SKM-1 treated with dmso at 0.1 percent for 144 hours (cell line): ENCODE data around the gene DRD4.
A peak's percentile ranks its signal among the peaks of the same experiment; 100 is the strongest.

Source experiments
- DNase-seq: peaks from one replicate; lab custom pipeline; 2025; ENCODE audit not compliant: unreplicated experiment; lab: John Stamatoyannopoulos, UW

Gene DRD4

DNA sequence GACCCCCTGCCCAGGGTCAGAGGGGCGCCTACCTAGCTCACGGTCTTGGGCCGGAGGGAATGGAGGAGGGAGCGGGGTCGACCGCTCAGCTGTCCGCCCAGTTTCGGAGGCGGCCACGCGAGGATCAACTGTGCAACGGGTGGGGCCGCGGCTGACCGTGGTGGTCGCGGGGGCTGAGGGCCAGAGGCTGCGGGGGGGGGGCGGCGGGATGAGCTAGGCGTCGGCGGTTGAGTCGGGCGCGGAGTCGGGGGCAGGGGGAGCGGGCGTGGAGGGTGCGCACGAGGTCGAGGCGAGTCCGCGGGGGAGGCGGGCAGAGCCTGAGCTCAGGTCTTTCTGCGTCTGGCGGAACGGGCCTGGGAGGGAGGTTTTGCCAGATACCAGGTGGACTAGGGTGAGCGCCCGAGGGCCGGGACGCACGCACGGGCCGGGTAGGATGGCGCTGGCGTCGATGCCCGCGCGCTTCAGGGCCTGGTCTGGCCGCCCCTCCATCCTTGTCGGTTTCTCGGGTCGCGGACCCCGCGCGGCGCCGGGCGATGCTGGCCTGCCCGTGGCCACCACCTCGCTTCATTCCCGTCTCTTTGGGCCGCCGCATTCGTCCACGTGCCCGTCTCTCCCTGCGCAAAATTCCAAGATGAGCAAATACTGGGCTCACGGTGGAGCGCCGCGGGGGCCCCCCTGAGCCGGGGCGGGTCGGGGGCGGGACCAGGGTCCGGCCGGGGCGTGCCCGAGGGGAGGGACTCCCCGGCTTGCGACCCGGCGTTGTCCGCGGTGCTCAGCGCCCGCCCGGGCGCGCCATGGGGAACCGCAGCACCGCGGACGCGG, at the start of gene DRD4:
Gene DRD4 (plus strand): TSS at position 759 of the 822 bp plus-strand sequence. CDS start 36 bp downstream, at position 795.
- DNase-seq: no peak

DNA sequence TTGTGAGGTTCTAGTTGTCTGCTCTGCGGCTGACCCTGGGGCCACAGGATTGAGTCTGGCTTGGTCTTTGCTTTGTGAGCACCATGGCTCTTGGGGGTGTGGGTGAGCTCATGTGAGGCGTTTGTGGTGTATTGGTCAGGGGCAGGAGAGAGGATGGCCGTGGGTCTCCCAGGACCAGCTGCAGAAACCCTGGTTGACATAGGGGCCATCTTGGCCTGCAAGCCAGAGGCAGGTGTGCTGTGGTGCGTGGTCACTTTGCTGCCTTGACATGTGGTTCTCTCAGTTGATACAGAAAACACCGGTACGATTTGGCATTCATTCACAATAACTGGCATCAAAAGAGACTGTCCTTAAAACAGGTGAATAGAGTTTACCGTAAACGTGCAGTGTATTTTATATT, 49.5 kb upstream of the DRD4 start:
- DNase-seq: no peak

DNA sequence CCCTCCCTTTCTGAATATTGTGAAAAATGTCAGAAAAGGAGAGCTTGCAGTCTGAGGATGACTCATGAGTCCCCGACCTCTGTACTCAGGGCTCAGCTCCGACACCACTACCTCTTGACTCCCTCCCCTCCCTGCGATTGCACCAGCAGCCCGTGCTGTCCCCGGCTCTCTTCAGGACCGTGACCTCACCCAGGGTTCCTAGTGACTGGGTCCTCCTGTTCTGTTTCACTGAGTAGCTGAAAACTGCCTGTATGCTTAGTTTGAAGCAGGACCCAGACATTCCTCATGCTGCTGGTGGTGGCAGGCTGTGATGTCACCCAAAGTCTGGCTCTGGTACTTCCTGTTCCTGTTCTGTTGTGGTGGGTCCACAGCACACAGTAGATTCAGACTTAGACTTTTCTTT, 49.1 kb upstream of the DRD4 start:
- DNase-seq: peak; percentile 68

DNA sequence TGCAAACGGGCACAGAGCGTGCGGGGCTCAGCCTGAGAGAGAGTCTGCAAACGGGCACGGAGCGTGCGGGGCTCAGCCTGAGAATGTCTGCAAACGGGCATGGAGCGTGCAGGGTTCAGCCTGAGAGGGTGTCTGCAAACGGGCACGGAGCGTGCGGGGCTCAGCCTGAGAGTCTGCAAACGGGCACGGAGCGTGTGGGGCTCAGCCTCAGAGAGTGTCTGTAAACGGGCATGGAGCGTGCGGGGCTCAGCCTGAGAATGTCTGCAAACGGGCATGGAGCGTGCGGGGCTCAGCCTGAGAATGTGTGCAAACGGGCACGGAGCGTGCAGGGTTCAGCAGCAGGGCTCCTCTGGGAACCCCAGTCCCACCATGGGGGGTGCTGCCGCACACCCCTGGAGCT, 47.3 kb upstream of the DRD4 start:
- no peak for DNase-seq

GRCh38 chr11:590997-591396, 46.1 kb upstream of the DRD4 start:
- DNase-seq: no peak

GRCh38 chr11:592501-592900, 44.6 kb upstream of the DRD4 start:
- DNase-seq: no peak

- DNase-seq: no peak
These were observed 44.2 kb upstream of the DRD4 start for GRCh38 chr11:592918-593317.

DNA sequence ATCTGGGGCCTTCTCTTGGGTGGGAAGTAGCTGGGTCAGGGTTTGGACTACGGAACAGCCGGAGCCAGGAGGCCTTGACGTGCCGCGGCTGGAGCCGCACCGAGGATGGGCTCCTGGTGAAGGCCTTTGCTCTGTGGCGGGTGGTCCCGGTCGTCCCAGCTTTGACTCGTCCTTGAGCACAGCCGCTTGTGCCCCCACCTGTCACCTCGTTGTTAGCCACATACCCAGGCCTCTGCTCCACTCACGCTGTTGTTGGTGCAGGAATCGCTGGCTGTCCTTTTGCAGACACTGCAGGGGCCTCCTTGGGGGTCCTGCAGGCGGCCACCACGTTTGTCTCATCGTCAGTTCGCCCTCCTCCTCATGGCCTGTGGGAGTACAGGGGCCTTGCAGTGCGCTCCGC, 43.7 kb upstream of the DRD4 start:
- DNase-seq: no peak

GRCh38 chr11:595400-595799, 41.7 kb upstream of the DRD4 start:
- DNase-seq: no peak

DNA sequence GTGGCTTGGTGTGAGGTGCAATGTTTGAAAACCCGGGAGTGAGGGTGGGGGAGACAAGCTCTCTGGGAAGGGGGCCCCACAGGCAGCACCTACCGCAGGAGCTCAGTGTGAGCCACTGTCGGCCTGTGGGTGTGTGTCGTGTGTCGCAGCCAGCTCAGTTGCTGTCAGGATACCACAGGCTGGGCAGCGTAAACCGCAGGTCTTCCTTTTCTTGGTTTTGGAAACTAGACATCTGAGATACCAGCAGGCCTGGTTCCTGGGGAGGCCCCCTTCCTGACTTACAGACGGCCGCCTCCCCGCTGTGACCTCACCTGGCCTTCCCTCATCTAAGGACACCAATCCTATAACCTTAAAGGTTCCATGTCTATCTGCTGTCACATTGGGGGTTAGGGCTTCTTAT, 40.7 kb upstream of the DRD4 start:
- DNase-seq: no peak

GRCh38 chr11:597166-597725, 39.8 kb upstream of the DRD4 start:
- no peak for DNase-seq

DNA sequence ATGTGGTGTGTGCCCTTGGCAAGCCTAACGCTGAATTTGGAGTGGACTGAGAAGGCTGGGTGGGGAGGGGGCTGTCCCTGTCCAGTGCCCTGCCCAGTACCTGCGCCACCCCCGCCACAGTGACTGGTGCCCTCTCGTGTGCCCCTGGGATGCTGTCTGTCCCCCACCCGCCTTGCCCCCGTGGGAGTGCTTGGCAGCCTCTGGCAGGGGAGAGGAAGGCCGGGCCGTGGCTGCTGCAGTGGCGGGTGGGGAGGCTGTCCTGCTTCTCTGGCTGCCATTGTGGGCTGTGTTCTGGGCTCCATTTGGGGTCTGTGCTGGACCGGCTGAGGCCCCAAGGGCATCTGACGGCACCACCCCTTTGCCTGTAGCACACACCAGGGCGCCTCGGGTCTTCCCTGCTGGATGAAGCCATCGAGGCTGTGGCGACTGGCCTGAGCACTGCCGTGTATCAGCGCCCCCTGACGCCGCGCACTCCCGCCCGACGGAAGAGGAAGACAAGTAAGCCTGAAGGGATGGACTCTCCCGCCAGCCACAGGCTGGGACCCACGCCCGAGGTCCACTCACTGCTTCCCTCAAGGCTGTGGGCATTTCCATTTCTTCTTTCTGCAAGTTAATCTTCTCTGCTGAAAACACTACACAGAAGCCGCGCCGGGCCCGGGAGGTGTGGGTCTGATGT, 38.9 kb upstream of the DRD4 start:
- DNase-seq: no peak

- no peak for DNase-seq
These were observed 35.4 kb upstream of the DRD4 start for GRCh38 chr11:601573-602245.

GRCh38 chr11:603154-603553, 33.9 kb upstream of the DRD4 start:
- no peak for DNase-seq

DNA sequence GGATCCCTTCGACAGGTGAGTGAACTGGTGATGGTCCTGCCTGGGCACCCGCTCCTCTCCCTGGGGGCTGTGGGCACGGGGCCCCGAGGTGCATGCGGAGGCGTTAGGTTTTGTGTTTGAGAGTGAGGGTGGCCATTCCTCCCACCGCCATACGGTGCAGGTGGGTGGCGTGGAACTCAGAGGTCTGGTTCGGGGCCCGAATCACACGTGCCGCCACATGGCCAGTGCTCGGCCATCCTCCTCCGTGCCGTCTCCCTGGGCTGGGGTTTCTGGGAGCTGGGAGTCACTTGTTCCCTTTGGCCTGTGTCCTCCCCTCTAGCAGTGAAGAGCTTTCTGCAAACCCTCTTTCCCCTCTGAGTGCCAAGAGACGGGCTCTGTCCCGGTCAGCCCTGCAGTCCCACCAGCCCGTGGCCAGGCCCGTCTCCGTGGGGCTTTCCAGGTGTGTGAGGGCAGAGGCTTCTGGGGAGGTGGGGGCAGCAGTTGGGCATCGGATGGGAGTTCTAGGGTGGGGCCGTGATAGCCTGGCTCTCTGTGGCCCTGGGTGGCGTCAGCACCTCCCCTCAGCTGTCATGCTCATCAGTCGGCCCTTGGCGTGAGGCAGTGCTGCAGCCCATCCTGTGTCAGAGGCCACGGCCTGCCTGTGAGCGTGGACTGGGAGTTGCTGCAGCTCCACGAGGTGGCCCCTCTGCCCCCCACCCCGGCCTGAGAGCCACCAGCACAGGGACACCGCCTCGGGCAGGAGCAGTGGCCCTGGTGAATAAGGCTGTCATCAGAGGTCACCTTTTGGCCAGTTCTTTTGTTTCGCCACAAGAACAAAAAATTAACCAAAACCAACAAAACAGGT, 31.6 kb upstream of the DRD4 start:
- DNase-seq: no peak

DNA sequence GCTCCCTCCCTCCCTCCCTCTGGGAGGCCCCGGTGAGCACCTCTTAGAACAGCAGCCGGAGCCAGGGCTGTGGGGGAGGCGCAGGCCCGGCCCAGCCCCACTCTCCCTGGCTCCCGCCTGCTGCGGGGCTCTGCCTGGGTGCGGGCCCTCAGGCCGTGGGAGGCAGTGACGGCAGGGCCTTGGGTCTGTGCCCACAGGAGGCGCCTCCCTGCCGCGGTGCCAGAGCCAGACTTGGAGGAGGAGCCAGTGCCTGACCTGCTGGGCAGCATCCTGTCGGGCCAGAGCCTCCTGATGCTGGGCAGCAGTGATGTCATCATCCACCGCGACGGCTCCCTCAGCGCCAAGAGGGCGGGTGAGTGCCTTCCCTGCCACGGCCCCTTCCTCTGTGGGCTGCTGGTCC, 30.8 kb upstream of the DRD4 start:
- no peak for DNase-seq

GRCh38 chr11:607020-607780, 29.9 kb upstream of the DRD4 start:
- no peak for DNase-seq

DNA sequence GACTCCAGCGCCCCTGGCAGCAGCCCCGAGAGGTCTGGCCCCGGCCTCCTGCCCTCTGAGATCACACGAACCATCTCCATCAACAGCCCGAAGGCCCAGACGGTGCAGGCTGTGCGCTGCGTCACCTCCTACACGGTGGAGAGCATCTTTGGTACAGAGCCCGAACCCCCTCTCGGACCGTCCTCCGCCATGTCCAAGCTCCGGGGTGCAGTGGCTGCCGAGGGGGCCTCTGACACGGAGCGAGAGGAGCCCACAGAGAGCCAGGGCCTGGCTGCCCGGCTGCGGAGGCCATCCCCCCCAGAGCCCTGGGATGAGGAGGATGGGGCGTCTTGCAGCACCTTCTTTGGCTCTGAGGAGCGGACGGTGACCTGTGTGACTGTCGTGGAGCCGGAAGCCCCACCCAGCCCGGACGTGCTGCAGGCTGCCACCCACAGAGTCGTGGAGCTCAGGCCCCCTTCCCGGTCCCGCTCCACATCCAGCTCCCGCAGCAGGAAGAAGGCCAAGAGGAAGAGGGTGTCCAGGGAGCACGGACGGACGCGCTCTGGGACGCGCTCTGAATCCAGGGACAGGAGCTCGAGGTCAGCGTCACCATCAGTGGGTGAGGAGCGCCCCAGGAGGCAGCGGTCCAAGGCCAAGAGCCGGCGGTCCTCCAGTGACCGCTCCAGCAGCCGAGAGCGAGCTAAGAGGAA, 29.0 kb upstream of the DRD4 start:
- DNase-seq: no peak

DNA sequence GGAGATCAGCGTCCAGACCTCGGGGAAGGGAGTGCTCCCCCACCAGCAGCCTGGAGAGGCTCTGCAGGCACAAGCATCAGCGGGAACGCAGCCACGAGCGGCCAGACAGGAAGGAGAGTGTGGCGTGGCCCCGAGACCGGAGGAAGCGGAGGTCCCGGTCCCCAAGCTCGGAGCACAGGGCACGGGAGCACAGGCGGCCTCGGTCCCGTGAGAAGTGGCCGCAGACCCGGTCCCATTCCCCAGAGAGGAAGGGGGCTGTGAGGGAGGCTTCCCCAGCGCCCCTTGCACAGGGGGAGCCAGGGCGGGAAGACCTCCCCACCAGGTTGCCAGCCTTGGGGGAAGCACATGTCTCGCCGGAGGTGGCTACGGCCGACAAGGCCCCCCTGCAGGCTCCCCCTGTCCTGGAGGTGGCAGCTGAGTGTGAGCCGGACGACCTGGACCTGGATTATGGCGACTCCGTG, 28.2 kb upstream of the DRD4 start:
- no peak for DNase-seq
